Fibroblast of lung (primary cell): Measurements from ENCODE around the gene RABGAP1L.

Source experiments
- EZH2 ChIP-seq: IDR thresholded peaks from 2 replicates; pipeline ENCODE4 v1.5.1; 2012; ENCODE audit warnings: low read length, control low read depth, mild to moderate bottlenecking; ENCODE audit errors: missing control alignments
- TF ChIP-seq, protein P1 (sequence below), 2 donors: IDR thresholded peaks in 1 of 2; conservative IDR thresholded peaks in 1 of 2; 1 replicate in 1 of 2; 2 replicates in 1 of 2; pipeline ENCODE4 v1.5.1; 2011 to 2012; ENCODE audit warnings: low read length in 2 of 2, control low read depth in 1 of 2, inconsistent platforms in 1 of 2, low read depth in 1 of 2, mild to moderate bottlenecking in 1 of 2

DNA sequence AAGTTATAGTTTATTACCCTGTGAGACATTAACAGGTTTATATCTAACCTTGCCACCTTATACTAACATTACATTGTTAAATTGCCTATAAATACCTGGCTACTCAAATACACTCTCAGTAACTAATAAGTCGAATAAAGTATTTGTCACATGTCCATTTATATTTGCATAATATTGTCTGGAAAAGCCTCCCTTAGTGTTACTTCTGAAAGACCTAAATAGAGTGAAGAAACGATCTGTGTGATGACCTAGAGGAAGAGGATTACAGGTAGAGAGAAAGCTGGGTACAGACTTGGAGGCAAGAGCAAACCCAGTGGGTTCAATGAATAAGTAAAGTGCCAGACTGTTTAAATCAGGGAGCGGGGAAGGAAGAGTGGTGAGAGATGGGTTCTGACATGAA, 837.7 kb downstream of the RABGAP1L start:
- TF ChIP-seq, protein P1, sequence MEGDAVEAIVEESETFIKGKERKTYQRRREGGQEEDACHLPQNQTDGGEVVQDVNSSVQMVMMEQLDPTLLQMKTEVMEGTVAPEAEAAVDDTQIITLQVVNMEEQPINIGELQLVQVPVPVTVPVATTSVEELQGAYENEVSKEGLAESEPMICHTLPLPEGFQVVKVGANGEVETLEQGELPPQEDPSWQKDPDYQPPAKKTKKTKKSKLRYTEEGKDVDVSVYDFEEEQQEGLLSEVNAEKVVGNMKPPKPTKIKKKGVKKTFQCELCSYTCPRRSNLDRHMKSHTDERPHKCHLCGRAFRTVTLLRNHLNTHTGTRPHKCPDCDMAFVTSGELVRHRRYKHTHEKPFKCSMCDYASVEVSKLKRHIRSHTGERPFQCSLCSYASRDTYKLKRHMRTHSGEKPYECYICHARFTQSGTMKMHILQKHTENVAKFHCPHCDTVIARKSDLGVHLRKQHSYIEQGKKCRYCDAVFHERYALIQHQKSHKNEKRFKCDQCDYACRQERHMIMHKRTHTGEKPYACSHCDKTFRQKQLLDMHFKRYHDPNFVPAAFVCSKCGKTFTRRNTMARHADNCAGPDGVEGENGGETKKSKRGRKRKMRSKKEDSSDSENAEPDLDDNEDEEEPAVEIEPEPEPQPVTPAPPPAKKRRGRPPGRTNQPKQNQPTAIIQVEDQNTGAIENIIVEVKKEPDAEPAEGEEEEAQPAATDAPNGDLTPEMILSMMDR (conservative IDR thresholded peaks at IDR 0.05 in 1 of 2, IDR thresholded peaks at IDR 0.05 in 1 of 2; ENCODE audit: low read depth in 1 of 2, low read length in 2 of 2), result no peak
- TF ChIP-seq EZH2, result no peak
